DMS53 (cell line): ENCODE results near the gene MCAM.

ENCODE experiments used
- DNase-seq: peaks from one replicate; lab custom pipeline; 2025; lab: John Stamatoyannopoulos, UW

Gene MCAM

GRCh38 chr11:119262668-119263351 lies 54.1 kb downstream of the MCAM start:
- no peak for DNase-seq

GRCh38 chr11:119258983-119259382 lies 57.9 kb downstream of the MCAM start:
- DNase-seq = no peak
